Vagina (tissue), 2 donors: ENCODE results near the gene ACOXL. TPM values are rescaled to one million over a fixed set of nuclear protein-coding genes. Genes with fewer than 3 reads are reported as not detected.

Experiments
- DNase-seq, 2 donors: peaks; one replicate each; pipeline ENCODE4 v3.0.0-alpha.2; 2017; ENCODE audit errors: extremely low spot score in 2 of 2
- H3K27ac ChIP-seq: fragments of 200-600 bp; sonication (generic); one replicate; pipeline ENCODE4 v1.5.1; 2019
- H3K27me3 ChIP-seq: fragments of 200-600 bp; sonication (generic); one replicate; pipeline ENCODE4 v1.5.1; 2019
- H3K36me3 ChIP-seq, 2 donors: fragments of 200-600 bp; sonication (generic); one replicate each; pipeline ENCODE4 v1.5.1; 2017 to 2019
- H3K4me1 ChIP-seq: fragments of 200-600 bp; sonication (generic); one replicate; pipeline ENCODE4 v1.5.1; 2019
- H3K4me3 ChIP-seq, 2 donors: fragments of 200-600 bp; sonication (generic); 1 replicate in 1 of 2; 2 replicates in 1 of 2; pipeline ENCODE4 v1.5.1; 2016 to 2019
- H3K9me3 ChIP-seq: fragments of 200-600 bp; sonication (generic); one replicate; pipeline ENCODE4 v1.5.1; 2019
- CTCF ChIP-seq, 3 experiments: fragments of 450-650 bp in 2 of 3; fragments of 200-600 bp in 1 of 3; sonication (generic) in 1 of 3; IDR thresholded peaks; one replicate each; pipeline ENCODE4 v1.5.1; 2017 to 2019; ENCODE audit warnings: antibody characterized with exemption in 3 of 3, mild to moderate bottlenecking in 2 of 3, moderate library complexity in 2 of 3
- POLR2A ChIP-seq, 2 donors: fragments of 450-650 bp; IDR thresholded peaks; one replicate each; pipeline ENCODE4 v1.6.1; 2017; ENCODE audit warnings: antibody characterized with exemption in 2 of 2, mild to moderate bottlenecking in 2 of 2, moderate library complexity in 2 of 2
- POLR2AphosphoS5 ChIP-seq, 2 donors: sonication (generic); formaldehyde crosslinking; IDR thresholded peaks; one replicate each; pipeline ENCODE4 v1.9.0; 2017; ENCODE audit warnings: antibody characterized with exemption in 2 of 2, mild to moderate bottlenecking in 2 of 2, low read depth in 1 of 2; ENCODE audit not compliant: insufficient read depth in 1 of 2
- intact Hi-C: fragments of 100-400 bp; cut with DNase I; formaldehyde crosslinking; loops from one replicate; pipeline ENCODE4 v1.15.1; 2023
- total RNA-seq: library from RNA; depleted of rRNA; stranded (reverse); fragments of >200 nt; gene quantifications from one replicate; pipeline ENCODE4 v1.2.3, GENCODE V29; 2016

ACOXL gene
- total RNA-seq, 1 donor from 2014 or later: not detected

GRCh38 chr2:110747522-110748488 is 15.4 kb downstream of the ACOXL start:
- Histone ChIP-seq H3K27me3 (no peaks in the 10 kb centered on the region), H3K36me3 (no peaks in the 10 kb centered on the region), H3K4me1 (no peaks in the 10 kb centered on the region), H3K4me3 (no peak overlapping the region), H3K9me3 (no peaks in the 10 kb centered on the region), H3K27ac (no peak overlapping the region)
- no peak for DNase-seq
- TF ChIP-seq POLR2AphosphoS5 (IDR thresholded peaks at IDR 0.05; ENCODE audit: insufficient read depth in 1 of 2, low read depth in 1 of 2): no peak
- no peak for TF ChIP-seq POLR2A (IDR thresholded peaks at IDR 0.05)
- no peak for TF ChIP-seq CTCF (IDR thresholded peaks at IDR 0.05)
- intact Hi-C loops: no loop called here

- Histone ChIP-seq H3K27me3 (no peaks in the 10 kb centered on the region), H3K4me3 (no peak overlapping the region), H3K4me1 (no peaks in the 10 kb centered on the region), H3K9me3 (no peaks in the 10 kb centered on the region), H3K36me3 (no peaks in the 10 kb centered on the region), H3K27ac (no peak overlapping the region)
- DNase-seq: no peak
- intact Hi-C loops: no loop called here
- TF ChIP-seq POLR2AphosphoS5 (IDR thresholded peaks at IDR 0.05; ENCODE audit: insufficient read depth in 1 of 2, low read depth in 1 of 2) (no peak), POLR2A (IDR thresholded peaks at IDR 0.05) (no peak), CTCF (IDR thresholded peaks at IDR 0.05) (no peak)
These were observed 16.1 kb downstream of the ACOXL start for GRCh38 chr2:110748489-110748867.

GRCh38 chr2:110751642-110752041 is 19.3 kb downstream of the ACOXL start:
- intact Hi-C loops: no loop called here
- TF ChIP-seq POLR2A (IDR thresholded peaks at IDR 0.05) (no peak), POLR2AphosphoS5 (IDR thresholded peaks at IDR 0.05; ENCODE audit: insufficient read depth in 1 of 2, low read depth in 1 of 2) (no peak), CTCF (IDR thresholded peaks at IDR 0.05) (no peak)
- H3K9me3 ChIP-seq: no peaks in the 10 kb centered on the region
- H3K4me3 ChIP-seq: no peak overlapping the region
- no peaks in the 10 kb centered on the region for H3K36me3 ChIP-seq
- no peak for DNase-seq
- H3K4me1 ChIP-seq: no peaks in the 10 kb centered on the region
- no peaks in the 10 kb centered on the region for H3K27me3 ChIP-seq
- no peak overlapping the region for H3K27ac ChIP-seq

- no peak for TF ChIP-seq POLR2AphosphoS5 (IDR thresholded peaks at IDR 0.05; ENCODE audit: insufficient read depth in 1 of 2, low read depth in 1 of 2)
- TF ChIP-seq POLR2A (IDR thresholded peaks at IDR 0.05): no peak
- TF ChIP-seq CTCF (IDR thresholded peaks at IDR 0.05): no peak
- DNase-seq: no peak
- H3K27me3 ChIP-seq: no peaks in the 10 kb centered on the region
- H3K4me3 ChIP-seq: no peak overlapping the region
- H3K9me3 ChIP-seq: no peaks in the 10 kb centered on the region
- no peaks in the 10 kb centered on the region for H3K4me1 ChIP-seq
- intact Hi-C loops: no loop called here
- H3K27ac ChIP-seq: no peak overlapping the region
- H3K36me3 ChIP-seq: no peaks in the 10 kb centered on the region
These were observed 20.5 kb downstream of the ACOXL start for GRCh38 chr2:110752871-110753270.

- DNase-seq: no peak
- no peaks in the 10 kb centered on the region for H3K27me3 ChIP-seq
- intact Hi-C loops: no loop called here
- TF ChIP-seq CTCF (IDR thresholded peaks at IDR 0.05) (peak in 1 of 3 experiments; percentile 38), POLR2AphosphoS5 (IDR thresholded peaks at IDR 0.05; ENCODE audit: insufficient read depth in 1 of 2, low read depth in 1 of 2) (no peak)
- no peak overlapping the region for H3K27ac ChIP-seq
- no peak overlapping the region for H3K4me3 ChIP-seq
- no peaks in the 10 kb centered on the region for H3K9me3 ChIP-seq
- H3K36me3 ChIP-seq: no peaks in the 10 kb centered on the region
- H3K4me1 ChIP-seq: no peaks in the 10 kb centered on the region
These were observed 23.2 kb downstream of the ACOXL start for GRCh38 chr2:110755491-110756078.
